Lung (tissue), 12 donors: ENCODE data around the gene SPHK1. TPM values are rescaled to one million over a fixed set of nuclear protein-coding genes. Genes with fewer than 3 reads are reported as not detected.

ENCODE experiments used
- ATAC-seq: fragments of 200-7000 bp; cut with Tn5 transposase; one replicate; pipeline ENCODE4 v1.9.1; 2020; ENCODE audit warnings: moderate number of reproducible peaks; ENCODE audit not compliant: insufficient read depth, low FRiP score
- DNase-seq, 3 donors: peaks; one replicate each; pipeline ENCODE4 v3.0.0-alpha.2; 2013 to 2017
- H3K27ac ChIP-seq, 2 donors: one replicate each; pipeline ENCODE4 v1.5.1; 2013; ENCODE audit warnings: mild to moderate bottlenecking in 2 of 2, moderate library complexity in 2 of 2, control low read depth in 1 of 2, inconsistent platforms in 1 of 2, low read depth in 1 of 2, low read length in 1 of 2
- H3K27me3 ChIP-seq, 3 donors: one replicate each; pipeline ENCODE4 v1.5.1; 2013; ENCODE audit warnings: low read length in 2 of 3; ENCODE audit not compliant: control insufficient read depth in 3 of 3, insufficient read depth in 3 of 3
- H3K36me3 ChIP-seq, 4 donors: one replicate each; pipeline ENCODE4 v1.5.1; 2013; ENCODE audit warnings: low read length in 4 of 4, mild to moderate bottlenecking in 1 of 4, moderate library complexity in 1 of 4; ENCODE audit not compliant: control insufficient read depth in 4 of 4, insufficient read depth in 4 of 4
- H3K4me1 ChIP-seq, 5 donors: one replicate each; pipeline ENCODE4 v1.5.1; 2013; ENCODE audit warnings: low read length in 5 of 5, mild to moderate bottlenecking in 2 of 5, moderate library complexity in 1 of 5; ENCODE audit not compliant: control insufficient read depth in 5 of 5, insufficient read depth in 5 of 5
- H3K4me3 ChIP-seq: one replicate; pipeline ENCODE4 v1.5.1; 2013; ENCODE audit warnings: mild to moderate bottlenecking, control low read depth, moderate library complexity
- H3K9ac ChIP-seq, 2 donors: one replicate each; pipeline ENCODE4 v1.5.1; 2013; ENCODE audit warnings: low read length in 2 of 2, control low read depth in 1 of 2; ENCODE audit not compliant: insufficient read depth in 1 of 2
- H3K9me3 ChIP-seq, 4 donors: one replicate each; pipeline ENCODE4 v1.5.1; 2013; ENCODE audit warnings: low read length in 3 of 4, mild to moderate bottlenecking in 1 of 4, moderate library complexity in 1 of 4; ENCODE audit not compliant: control insufficient read depth in 4 of 4, insufficient read depth in 3 of 4
- CTCF ChIP-seq: IDR thresholded peaks from 2 replicates; pipeline ENCODE4 v1.5.1; 2012; ENCODE audit warnings: mild to moderate bottlenecking; ENCODE audit errors: control extremely low read depth, extremely low read depth
- WGBS, 2 donors: extraction: QIAGEN DNeasy Blood & Tissue Kit; methylation state at CpG; one replicate each; pipeline ENCODE4 v1.1.7; 2013; 5-methylcytosine and 5-hydroxymethylcytosine counted together
- polyA plus RNA-seq, 2 donors: library from polyadenylated mRNA; stranded (reverse); fragments of 200-250 nt; gene quantifications; one replicate each; pipeline ENCODE4 v1.2.1, GENCODE V29; 2013
- total RNA-seq, 2 donors: library from RNA; depleted of rRNA in 1 of 2; stranded (reverse); fragments of >200 nt in 1 of 2; gene quantifications; one replicate each; pipeline ENCODE4 v1.2.1, GENCODE V29; 2014 to 2021
- donor health status: control.
- donor health status: control.
- donor health status: Bipolar disorder and iron deficiency.
- donor health status: healthy.
- donor health status: DM: yes; HTN: yes; CAD: no.

The SPHK1 gene
- total and polyA plus RNA-seq, 4 donors = 11.0 to 82.4 (median 15.6) TPM

GRCh38 chr17:76404976-76405563 lies 20.7 kb downstream of the SPHK1 start:
- H3K4me3 ChIP-seq = no peak overlapping the region
- ATAC-seq (no peak), DNase-seq (peak in 2 of 3 donors; percentile 36 to 53)
- H3K9ac ChIP-seq = no peak overlapping the region
- no peaks in the 10 kb centered on the region for H3K27me3 ChIP-seq
- H3K9me3 ChIP-seq = no peaks in the 10 kb centered on the region
- peaks cover 0 to 35% (median 21%) of the 10 kb centered on the region in 4 donors for H3K36me3 ChIP-seq
- no peak for TF ChIP-seq CTCF
- H3K27ac ChIP-seq = peak overlapping the region in 1 of 2 donors; percentile 56
- WGBS, 2 donors = 87 to 93% methylated on average over 25 of the region's 25 CpGs
- H3K4me1 ChIP-seq = peaks cover 0 to 8% (median 4%) of the 10 kb centered on the region in 5 donors

- no peak for TF ChIP-seq CTCF
- H3K36me3 ChIP-seq = peaks cover 0 to 30% (median 19%) of the 10 kb centered on the region in 4 donors
- WGBS, 2 donors = 90 to 91% methylated on average over 9 of the region's 9 CpGs
- DNase-seq (no peak), ATAC-seq (no peak)
- H3K9ac ChIP-seq = no peak overlapping the region
- H3K27ac ChIP-seq = peak overlapping the region in 1 of 2 donors; percentile 56
- H3K4me3 ChIP-seq = no peak overlapping the region
- H3K27me3 ChIP-seq = no peaks in the 10 kb centered on the region
- H3K4me1 ChIP-seq = peaks cover 0 to 8% (median 4%) of the 10 kb centered on the region in 5 donors
- H3K9me3 ChIP-seq = no peaks in the 10 kb centered on the region
Measured at GRCh38 chr17:76405607-76405966, 21.2 kb downstream of the SPHK1 start.

GRCh38 chr17:76405967-76406647 lies 21.7 kb downstream of the SPHK1 start:
- DNase-seq (no peak), ATAC-seq (no peak)
- Histone ChIP-seq H3K9me3 (no peaks in the 10 kb centered on the region), H3K27ac (peak overlapping the region in 1 of 2 donors; percentile 56), H3K4me1 (peaks cover 0 to 8% (median 4%) of the 10 kb centered on the region in 5 donors), H3K36me3 (peaks cover 0 to 24% (median 17%) of the 10 kb centered on the region in 4 donors), H3K4me3 (no peak overlapping the region), H3K27me3 (no peaks in the 10 kb centered on the region), H3K9ac (no peak overlapping the region)
- TF ChIP-seq CTCF = no peak
- 70 to 71% methylated on average over 16 of the region's 16 CpGs for WGBS, 2 donors
